HUES64 (cell line): ENCODE results near the gene RNF168.
A peak's percentile ranks its signal among the peaks of the same experiment; 100 is the strongest.
"Not testable (repeated sequence)": the region's sequence is repeated elsewhere in the genome, so short reads cannot be mapped to it uniquely, and the experiment has no call there.

ENCODE experiments used
- H3K27ac ChIP-seq: 2 replicates; pipeline ENCODE4 v1.7.0; 2013; ENCODE audit warnings: low read depth, low read length, inconsistent platforms
- H3K27me3 ChIP-seq: 2 replicates; pipeline ENCODE4 v1.6.1; 2013; ENCODE audit warnings: mild to moderate bottlenecking, low read length; ENCODE audit not compliant: insufficient read depth
- H3K36me3 ChIP-seq: 2 replicates; pipeline ENCODE4 v1.6.1; 2013; ENCODE audit warnings: mild to moderate bottlenecking, low read length; ENCODE audit not compliant: insufficient read depth
- H3K4me1 ChIP-seq: 2 replicates; pipeline ENCODE4 v1.6.1; 2013; ENCODE audit warnings: mild to moderate bottlenecking, low read length, moderate library complexity; ENCODE audit not compliant: insufficient read depth
- H3K4me3 ChIP-seq: 2 replicates; pipeline ENCODE4 v1.5.1; 2013; ENCODE audit warnings: mild to moderate bottlenecking, low read length, moderate library complexity
- H3K9ac ChIP-seq: 2 replicates; pipeline ENCODE4 v1.6.1; 2013; ENCODE audit warnings: mild to moderate bottlenecking, low read depth, low read length
- H3K9me3 ChIP-seq: 2 replicates; pipeline ENCODE4 v1.6.1; 2013; ENCODE audit warnings: low read depth, low read length; ENCODE audit not compliant: insufficient read depth
- WGBS: fragments of 150-250, 120-280 bp; methylation state at CpG from one replicate; pipeline ENCODE4 v1.1.7; 2013; ENCODE audit warnings: missing lambda C conversion rate; 5-methylcytosine and 5-hydroxymethylcytosine counted together

RNF168 gene

GRCh38 chr3:196514913-196515621, 11.5 kb upstream of the RNF168 start, which contains the start of gene SMCO1:
Gene SMCO1 (minus strand): TSS chr3:196515346. CDS start chr3:196515209, 137 bp downstream.
- H3K27me3 ChIP-seq: no peaks in the 10 kb centered on the region
- no peak within 1 kb of the TSS for H3K27ac ChIP-seq
- H3K4me1 ChIP-seq: no peaks in the 10 kb centered on the region; the same call in 1 of the 2 replicates
- H3K9me3 ChIP-seq: peaks cover 27% of the 10 kb centered on the region
- H3K9ac ChIP-seq: no peak within 1 kb of the TSS
- H3K36me3 ChIP-seq: no peaks in the 10 kb centered on the region
- H3K4me3 ChIP-seq: no peak within 1 kb of the TSS
- WGBS: 97% methylated on average over 8 of the region's 10 CpGs

DNA sequence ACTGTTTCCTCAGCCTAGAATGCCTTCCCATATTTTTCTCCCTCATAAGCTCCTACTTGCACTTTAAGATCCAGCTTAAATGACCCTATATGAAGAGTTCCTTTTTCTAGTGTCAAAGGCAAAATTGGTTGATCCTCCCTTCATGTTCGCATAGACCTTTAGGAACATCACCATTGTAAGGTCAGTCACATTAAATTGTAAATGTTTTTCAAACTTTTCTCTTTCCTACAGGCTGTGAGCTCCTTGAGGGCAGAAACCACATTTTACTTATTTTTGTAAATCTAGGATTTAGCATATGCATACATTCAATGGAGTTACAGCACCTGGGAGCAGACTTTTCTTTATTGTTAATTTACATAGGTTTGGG, 10.8 kb upstream of the RNF168 start:
- WGBS: 90% methylated on average over 1 of the region's 1 CpG
- H3K27ac ChIP-seq: no peak overlapping the region
- no peak overlapping the region for H3K4me3 ChIP-seq
- H3K36me3 ChIP-seq: no peaks in the 10 kb centered on the region
- H3K4me1 ChIP-seq: no peaks in the 10 kb centered on the region; the same call in 1 of the 2 replicates
- no peak overlapping the region for H3K9ac ChIP-seq
- no peaks in the 10 kb centered on the region for H3K27me3 ChIP-seq
- peaks cover 20% of the 10 kb centered on the region for H3K9me3 ChIP-seq

GRCh38 chr3:196513697-196514349, 10.3 kb upstream of the RNF168 start:
- H3K4me1 ChIP-seq: no peaks in the 10 kb centered on the region; the same call in 1 of the 2 replicates
- no peak overlapping the region for H3K27ac ChIP-seq
- WGBS: 93% methylated on average over 8 of the region's 8 CpGs
- H3K4me3 ChIP-seq: no peak overlapping the region
- H3K9ac ChIP-seq: no peak overlapping the region
- no peaks in the 10 kb centered on the region for H3K36me3 ChIP-seq
- H3K27me3 ChIP-seq: no peaks in the 10 kb centered on the region
- peaks cover 15% of the 10 kb centered on the region for H3K9me3 ChIP-seq

DNA sequence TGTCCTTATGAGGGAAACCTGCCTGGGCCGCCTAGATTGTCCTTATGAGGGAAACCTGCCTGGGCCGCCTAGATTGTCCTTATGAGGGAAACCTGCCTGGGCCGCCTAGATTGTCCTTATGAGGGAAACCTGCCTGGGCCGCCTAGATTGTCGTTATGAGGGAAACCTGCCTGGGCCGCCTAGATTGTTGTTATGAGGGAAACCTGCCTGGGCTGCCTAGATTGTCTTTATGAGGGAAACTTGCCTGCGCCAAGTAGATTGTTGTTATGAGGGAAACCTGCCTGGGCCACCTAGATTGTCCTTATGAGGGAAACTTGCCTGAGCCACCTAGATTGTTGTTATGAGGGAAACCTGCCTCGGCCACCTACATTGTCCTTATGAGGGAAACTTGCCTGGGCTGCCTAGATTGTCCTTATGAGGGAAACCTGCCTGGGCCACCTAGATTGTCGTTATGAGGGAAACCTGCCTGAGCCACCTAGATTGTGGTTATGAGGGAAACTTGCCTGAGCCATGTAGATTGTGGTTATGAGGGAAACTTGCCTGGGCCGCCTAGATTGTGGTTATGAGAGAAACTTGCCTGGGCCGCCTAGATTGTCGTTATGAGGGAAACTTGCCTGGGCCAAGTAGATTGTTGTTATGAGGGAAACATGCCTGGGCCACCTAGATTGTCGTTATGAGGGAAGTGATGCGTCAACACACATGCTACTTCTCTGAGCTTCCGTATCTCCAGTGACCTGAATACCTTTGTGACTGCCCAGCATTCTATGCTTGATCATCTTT, 8.3 kb upstream of the RNF168 start:
- H3K4me3 ChIP-seq, H3K27ac ChIP-seq, H3K4me1 ChIP-seq, H3K9ac ChIP-seq, H3K36me3 ChIP-seq, H3K27me3 ChIP-seq: not testable (repeated sequence)
- WGBS: 94% methylated on average over 13 of the region's 15 CpGs
- H3K9me3 ChIP-seq: peaks cover 11% of the 10 kb centered on the region

DNA sequence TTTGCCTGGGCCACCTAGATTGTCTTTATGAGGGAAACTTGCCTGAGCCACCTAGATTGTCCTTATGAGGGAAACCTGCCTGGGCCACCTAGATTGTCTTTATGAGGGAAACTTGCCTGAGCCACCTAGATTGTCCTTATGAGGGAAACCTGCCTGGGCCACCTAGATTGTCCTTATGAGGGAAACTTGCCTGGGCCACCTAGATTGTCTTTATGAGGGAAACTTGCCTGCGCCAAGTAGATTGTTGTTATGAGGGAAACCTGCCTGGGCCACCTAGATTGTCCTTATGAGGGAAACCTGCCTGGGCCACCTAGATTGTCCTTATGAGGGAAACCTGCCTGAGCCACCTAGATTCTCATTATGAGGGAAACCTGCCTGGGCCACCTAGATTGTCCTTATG, 7.5 kb upstream of the RNF168 start:
- not testable (repeated sequence) for H3K4me3 ChIP-seq, H3K27ac ChIP-seq, H3K36me3 ChIP-seq, H3K27me3 ChIP-seq, H3K4me1 ChIP-seq, H3K9ac ChIP-seq
- H3K9me3 ChIP-seq: peaks cover 18% of the 10 kb centered on the region
- WGBS: 92% methylated on average over 1 of the region's 1 CpG

DNA sequence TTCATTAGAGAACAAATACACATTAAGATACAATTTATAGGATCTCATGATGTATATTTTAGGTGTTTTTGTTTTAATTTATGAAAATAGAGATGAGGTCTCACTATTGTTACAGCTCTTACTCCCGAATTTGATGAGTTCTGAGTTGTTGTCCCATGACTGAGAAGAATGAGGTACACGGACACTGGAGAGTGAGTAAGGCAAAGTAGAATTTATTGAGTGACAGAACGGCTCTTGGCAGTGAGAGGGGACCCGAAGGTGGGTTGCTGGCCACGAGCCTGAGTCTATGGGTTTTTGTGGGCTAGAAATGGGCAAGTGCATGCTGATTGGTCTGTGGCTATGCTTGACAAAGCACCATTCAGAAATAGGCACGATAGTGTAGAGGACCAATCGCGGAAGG, 3.1 kb upstream of the RNF168 start:
- H3K36me3 ChIP-seq: no peaks in the 10 kb centered on the region
- 94% methylated on average over 8 of the region's 8 CpGs for WGBS
- no peak overlapping the region for H3K4me3 ChIP-seq
- H3K9me3 ChIP-seq: peaks cover 18% of the 10 kb centered on the region
- H3K9ac ChIP-seq: no peak overlapping the region
- H3K4me1 ChIP-seq: no peaks in the 10 kb centered on the region
- H3K27me3 ChIP-seq: no peaks in the 10 kb centered on the region
- no peak overlapping the region for H3K27ac ChIP-seq

DNA sequence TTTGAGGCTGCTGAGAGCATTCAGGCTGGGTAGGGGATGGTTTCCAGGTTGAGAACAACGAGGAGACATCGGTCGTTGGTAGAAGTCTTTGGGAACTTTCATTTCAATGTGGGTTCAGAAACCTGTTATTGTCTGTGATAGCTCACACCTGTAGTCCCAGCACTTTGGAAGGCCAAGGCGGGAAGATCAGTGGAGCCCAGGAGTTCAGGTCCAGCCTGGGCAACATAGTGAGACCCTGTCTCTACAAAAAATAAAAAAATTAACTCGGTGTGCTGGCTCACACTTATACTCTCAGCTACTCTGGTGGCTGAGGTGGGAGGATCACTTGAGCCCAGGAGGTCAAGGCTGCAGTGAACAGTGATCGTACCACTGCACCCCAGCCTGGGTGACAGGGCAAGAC, 988 bp upstream of the RNF168 start:
- no peaks in the 10 kb centered on the region for H3K27me3 ChIP-seq
- H3K9ac ChIP-seq: no peak overlapping the region
- WGBS: 94% methylated on average over 6 of the region's 6 CpGs
- H3K27ac ChIP-seq: no peak overlapping the region
- H3K4me3 ChIP-seq: no peak overlapping the region
- no peaks in the 10 kb centered on the region for H3K36me3 ChIP-seq
- peaks cover 8% of the 10 kb centered on the region; the same call in 1 of the 2 replicates for H3K4me1 ChIP-seq
- H3K9me3 ChIP-seq: peaks cover 18% of the 10 kb centered on the region

DNA sequence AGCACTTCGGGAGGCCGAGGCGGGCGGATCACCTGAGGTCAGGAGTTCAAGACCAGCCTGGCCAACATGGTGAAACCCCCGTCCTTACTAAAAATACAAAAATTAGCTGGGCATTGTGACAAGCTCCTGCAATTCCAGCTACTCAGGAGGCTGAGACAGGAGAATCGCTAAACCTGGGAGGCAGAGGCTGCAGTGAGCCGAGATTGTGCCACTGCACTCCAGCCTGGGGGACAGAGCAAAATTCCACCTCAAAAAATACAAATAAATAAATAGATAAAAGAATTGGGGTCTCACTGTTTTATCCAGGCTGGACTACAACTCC, 470 bp upstream of the RNF168 start:
- not testable (repeated sequence) for H3K27me3 ChIP-seq, H3K36me3 ChIP-seq, H3K9ac ChIP-seq
- Histone ChIP-seq H3K4me3 (peak overlapping the region; percentile 96; the same call in 1 of the 2 replicates), H3K4me1 (peaks cover 13% of the 10 kb centered on the region; the same call in 1 of the 2 replicates), H3K27ac (peak overlapping the region; percentile 47; the same call in 1 of the 2 replicates), H3K9me3 (peaks cover 18% of the 10 kb centered on the region)
- WGBS: 43% methylated on average over 7 of the region's 7 CpGs

GRCh38 chr3:196502775-196503195, 783 bp downstream of the RNF168 start:
- peaks cover 4% of the 10 kb centered on the region for H3K36me3 ChIP-seq
- peaks cover 14% of the 10 kb centered on the region; the same call in 1 of the 2 replicates for H3K4me1 ChIP-seq
- peak overlapping the region; percentile 96 for H3K4me3 ChIP-seq
- peak overlapping the region; percentile 96 for H3K27ac ChIP-seq
- under 1% methylated on average over 27 of the region's 27 CpGs for WGBS
- no peaks in the 10 kb centered on the region for H3K27me3 ChIP-seq
- peak overlapping the region; percentile 89 for H3K9ac ChIP-seq
- peaks cover 15% of the 10 kb centered on the region for H3K9me3 ChIP-seq

GRCh38 chr3:196501316-196502044, 2.1 kb downstream of the RNF168 start:
- peak overlapping the region; percentile 89; the same call in 1 of the 2 replicates for H3K9ac ChIP-seq
- peaks cover 14% of the 10 kb centered on the region; the same call in 1 of the 2 replicates for H3K4me1 ChIP-seq
- H3K9me3 ChIP-seq: peaks cover 3% of the 10 kb centered on the region
- peaks cover 6% of the 10 kb centered on the region for H3K36me3 ChIP-seq
- no peak overlapping the region for H3K27ac ChIP-seq
- 4% methylated on average over 10 of the region's 14 CpGs for WGBS
- H3K4me3 ChIP-seq: peak overlapping the region; percentile 96
- H3K27me3 ChIP-seq: no peaks in the 10 kb centered on the region
